Neural cell (in vitro differentiated cells): Measurements from ENCODE around the gene ACTR1A.

Experiments used
- CTCF ChIP-seq: fragments of 450-650 bp; IDR thresholded peaks from 2 replicates; pipeline ENCODE4 v1.5.1; 2014; ENCODE audit warnings: antibody characterized with exemption, mild to moderate bottlenecking, moderate library complexity; ENCODE audit not compliant: poor library complexity, severe bottlenecking
- EZH2 ChIP-seq: fragments of 200-600, 300-800 bp; shearing (Covaris generic), sonication (generic); IDR thresholded peaks from 2 replicates; pipeline ENCODE4 v1.6.1; 2014; ENCODE audit warnings: antibody characterized with exemption, low read length, borderline replicate concordance, mild to moderate bottlenecking; ENCODE audit not compliant: insufficient read depth, poor library complexity, severe bottlenecking
- POLR2AphosphoS5 ChIP-seq: IDR thresholded peaks from 2 replicates; pipeline ENCODE4 v1.6.1; 2012
- RAD21 ChIP-seq: fragments of 450-650 bp; conservative IDR thresholded peaks from 2 replicates; pipeline ENCODE4 v1.6.1; 2014; ENCODE audit warnings: antibody characterized with exemption, mild to moderate bottlenecking, moderate library complexity
- SMC3 ChIP-seq: fragments of 450-650 bp; conservative IDR thresholded peaks from 2 replicates; pipeline ENCODE4 v1.6.1; 2014; ENCODE audit warnings: antibody characterized with exemption, mild to moderate bottlenecking, moderate library complexity; ENCODE audit not compliant: poor library complexity
- TAF1 ChIP-seq: IDR thresholded peaks from 2 replicates; pipeline ENCODE4 v1.6.1; 2012; ENCODE audit warnings: low read depth

- no peak for TF ChIP-seq CTCF
- no peak for TF ChIP-seq TAF1
- no peak for TF ChIP-seq RAD21
- no peak for TF ChIP-seq POLR2AphosphoS5
- TF ChIP-seq EZH2 = no peak
- no peak for TF ChIP-seq SMC3
Measured at GRCh38 chr10:102444851-102445250, 57.7 kb downstream of the ACTR1A start.
